H1 (cell line): Measurements from ENCODE around the gene METTL18. TPM values are rescaled to one million over a fixed set of nuclear protein-coding genes. Genes with fewer than 3 reads are reported as not detected.

Source experiments
- HDAC2 ChIP-seq, 2 experiments: fragments of 300-600 bp in 1 of 2; sonication (generic) in 1 of 2; IDR thresholded peaks; 2 replicates each; pipeline ENCODE4 v1.6.1; 2011 to 2012; ENCODE audit warnings: low read depth in 2 of 2, low read length in 2 of 2, mild to moderate bottlenecking in 2 of 2, moderate library complexity in 2 of 2, borderline replicate concordance in 1 of 2, inconsistent platforms in 1 of 2
- polyA plus RNA-seq, 7 experiments: library from polyadenylated mRNA; depleted of rRNA in 3 of 7; stranded (reverse) in 5 of 7; unstranded in 2 of 7; fragments of >200 nt in 5 of 7; fragments of 200-250 nt in 2 of 7; gene quantifications; 1 replicate in 5 of 7; 2 replicates in 1 of 7; 4 replicates in 1 of 7; pipeline versions ENCODE4 v1.2.1 to v1.2.3, GENCODE V29; 2011 to 2013; ENCODE audit warnings: missing spikeins in 2 of 7, mixed read lengths in 2 of 7
- total RNA-seq: library from RNA; stranded (reverse); fragmentation: NEBNext Ultra II Directional; extraction: Animal tissue kit (Norgen Biotek cat#: 25700); gene quantifications from 2 replicates; pipeline ENCODE4 v1.2.1, GENCODE V29; 2021

The METTL18 gene
- total and polyA plus RNA-seq, 2 of the 8 experiments (the other 6 are each of a cell fraction or from before 2014, with no cell fraction given), result 1.4 to 7.6 TPM

GRCh38 chr1:169759038-169759437 is 35.7 kb downstream of the METTL18 start (continued):
- TF ChIP-seq HDAC2 (IDR thresholded peaks at IDR 0.05; ENCODE audit: borderline replicate concordance in 1 of 2, low read depth in 2 of 2, low read length in 2 of 2), result no peak
